ENCODE results near the gene ATG14. TPM values are rescaled to one million over a fixed set of nuclear protein-coding genes. Genes with fewer than 3 reads are reported as not detected.

Gene ATG14
- total and polyA plus RNA-seq, 2 of the 8 experiments (the other 6 are each of a cell fraction or from before 2014, with no cell fraction given), result 4.9 to 10.8 TPM

DNA sequence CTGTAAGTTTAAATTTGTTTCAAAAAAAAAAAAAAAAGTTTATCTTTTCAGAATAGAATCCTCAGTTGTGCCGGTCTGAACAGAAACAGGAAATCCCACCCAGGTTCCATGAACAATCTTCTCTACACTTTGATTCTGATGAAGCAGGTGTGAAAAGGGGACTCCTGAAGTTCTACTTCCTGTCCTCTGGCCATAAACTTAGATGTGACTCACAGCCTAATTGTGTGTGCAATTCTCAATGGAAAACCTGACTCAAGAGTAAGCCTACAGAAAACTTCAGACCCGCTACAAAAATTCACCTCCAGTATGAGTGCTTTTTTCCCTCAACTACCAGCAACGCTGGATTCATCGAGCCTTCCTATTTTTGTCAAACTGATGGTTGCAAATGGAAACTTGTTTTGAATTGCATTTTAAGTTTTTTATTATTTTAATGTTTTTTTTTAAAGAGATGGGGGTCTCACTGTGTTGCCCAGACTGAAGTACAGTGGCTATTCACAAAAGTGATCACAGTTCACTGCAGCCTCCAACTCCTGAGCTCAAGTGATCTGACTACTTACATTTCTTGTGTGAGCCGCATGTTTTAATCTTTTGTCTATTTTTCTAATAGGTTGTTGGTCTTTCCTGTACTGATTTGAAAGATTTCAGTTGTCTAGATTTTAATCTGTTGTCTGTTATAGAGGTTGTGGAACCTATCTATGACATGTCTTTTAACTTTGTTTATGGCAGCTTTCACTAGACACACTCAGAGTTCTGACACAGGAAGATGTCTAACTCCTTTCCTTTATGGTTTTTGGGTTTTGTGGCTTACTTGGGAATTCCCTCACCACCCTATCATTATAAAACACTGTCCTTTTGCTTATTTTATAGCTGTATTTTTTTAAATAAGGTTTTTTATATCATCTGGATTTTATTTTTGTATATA, 37.6 kb downstream of the ATG14 start:
- no peaks in the 10 kb centered on the region for H3K79me1 ChIP-seq (ENCODE audit: low read depth, low read length)
- H3K27ac ChIP-seq (ENCODE audit: low read depth, low read length), result no peak overlapping the region
- H3K79me2 ChIP-seq (ENCODE audit: control insufficient read depth in 1 of 2, insufficient read depth in 2 of 2, low read length in 2 of 2), result no peaks in the 10 kb centered on the region
- no peak for DNase-seq (ENCODE audit: low read depth in 1 of 2, low spot score in 2 of 2)
- WGBS, 2 experiments (ENCODE audit: extremely low coverage in 1 of 2, insufficient coverage in 1 of 2, insufficient read length in 1 of 2, insufficient replicate concordance in 2 of 2, low coverage in 1 of 2, low lambda C conversion rate in 2 of 2, missing lambda C conversion rate in 1 of 2), result 67% methylated on average over 5 of the region's 5 CpGs; no CpG with 5 or more reads in 1 of the 2 experiments
- H4K20me1 ChIP-seq (replicated peaks in 1 of 2; ENCODE audit: control insufficient read depth in 1 of 2, insufficient read depth in 2 of 2, low read length in 2 of 2), result no peaks in the 10 kb centered on the region
- ChIA-PET POLR2A (ENCODE audit: partially characterized antibody) (no interaction called here), CTCF (ENCODE audit: partially characterized antibody) (interaction anchor here (0.9 to 1.3 kb wide), 3 partner anchors 8 to 129 kb away, joined by 3 read pairs; no protein-coding TSS in a partner anchor)
- H3K4me3 ChIP-seq (ENCODE audit: extremely low read depth in 1 of 4, insufficient read depth in 2 of 4, low read depth in 3 of 4, low read length in 4 of 4), result no peak overlapping the region
- no peaks in the 10 kb centered on the region for H3K27me3 ChIP-seq (replicated peaks in 1 of 4; ENCODE audit: control insufficient read depth in 3 of 4, extremely low read depth in 1 of 4, insufficient read depth in 3 of 4, low read length in 3 of 4)
- no peak overlapping the region for H2BK120ac ChIP-seq (replicated peaks; ENCODE audit: low read depth, low read length)
- H2BK15ac ChIP-seq (ENCODE audit: low read length), result no peak overlapping the region
- no peak overlapping the region for H3K56ac ChIP-seq (replicated peaks; ENCODE audit: insufficient read length, low read depth, low read length)
- no peak overlapping the region for H2BK5ac ChIP-seq (ENCODE audit: low read depth, low read length)
- H3K9ac ChIP-seq (replicated peaks in 1 of 4; ENCODE audit: extremely low read depth in 1 of 4, low read depth in 3 of 4, low read length in 3 of 4), result no peak overlapping the region
- H3K23ac ChIP-seq (ENCODE audit: insufficient read length), result no peak overlapping the region
- no peak for FAIRE-seq
- no peak overlapping the region for H3K18ac ChIP-seq (ENCODE audit: extremely low read depth, low read length)
- H3K4me1 ChIP-seq (replicated peaks in 1 of 4; ENCODE audit: control insufficient read depth in 3 of 4, insufficient read depth in 4 of 4, low read length in 3 of 4), result no peaks in the 10 kb centered on the region
- H3K9me3 ChIP-seq (ENCODE audit: insufficient read depth in 2 of 2, low read depth in 1 of 2, low read length in 1 of 2), result no peaks in the 10 kb centered on the region
- H3K4me2 ChIP-seq (ENCODE audit: insufficient read depth in 1 of 2, low read depth in 2 of 2, low read length in 2 of 2), result no peak overlapping the region
- H2BK12ac ChIP-seq (ENCODE audit: low read depth, low read length), result no peak overlapping the region
- no peaks in the 10 kb centered on the region for H3K23me2 ChIP-seq (ENCODE audit: low read depth, low read length)
- peaks cover 2 to 24% (median 14%) of the 10 kb centered on the region in 4 experiments; a peak in 7 of 8 replicates for H3K36me3 ChIP-seq (ENCODE audit: control insufficient read depth in 2 of 4, insufficient read depth in 4 of 4, low read length in 3 of 4)
- no peak overlapping the region for H3K14ac ChIP-seq (ENCODE audit: insufficient read length)
- H2BK20ac ChIP-seq (ENCODE audit: low read length), result no peak overlapping the region
- H4K91ac ChIP-seq (replicated peaks; ENCODE audit: insufficient read length, low read length), result no peak overlapping the region
- H3K4ac ChIP-seq (replicated peaks; ENCODE audit: insufficient read length, low read depth, low read length), result no peak overlapping the region
- H2AFZ ChIP-seq (ENCODE audit: low read length), result no peak overlapping the region
- no peak overlapping the region for H4K8ac ChIP-seq (ENCODE audit: extremely low read depth, insufficient read depth, low read length)
- no peak overlapping the region for H4K5ac ChIP-seq (ENCODE audit: insufficient read length, low read depth, low read length)
- no peak for TF ChIP-seq YY1 (IDR thresholded peaks at IDR 0.05; ENCODE audit: low read depth, low read length)
- TF ChIP-seq NANOG (IDR thresholded peaks at IDR 0.05; ENCODE audit: insufficient read depth, low read depth, low read length, poor library complexity, severe bottlenecking), result no peak
- no peak for TF ChIP-seq CEBPB (IDR thresholded peaks at IDR 0.05; ENCODE audit: low read depth, low read length)
- H2AK5ac ChIP-seq (ENCODE audit: low read depth, low read length), result no peak overlapping the region

Data from H1 (cell line).